CD4-positive, alpha-beta T cell treated with Interleukin-2 at 100 ng/mL for 4 hours (primary cell): ENCODE measurements around the gene NEUROD2.

ENCODE experiments used
- DNase-seq: peaks from one replicate; pipeline ENCODE4 v3.0.0-alpha.2; 2020; ENCODE audit warnings: low spot score

NEUROD2 gene

GRCh38 chr17:39580082-39580468, 27.6 kb downstream of the NEUROD2 start:
- DNase-seq: no peak

GRCh38 chr17:39579318-39580081, 28.2 kb downstream of the NEUROD2 start:
- DNase-seq: no peak

- no peak for DNase-seq
Observed at GRCh38 chr17:39578272-39578671, 29.4 kb downstream of the NEUROD2 start.

GRCh38 chr17:39576187-39576586, 31.5 kb downstream of the NEUROD2 start:
- DNase-seq: no peak

GRCh38 chr17:39573447-39574298, 34.0 kb downstream of the NEUROD2 start:
- peak; percentile 2 for DNase-seq

GRCh38 chr17:39572121-39572520, 35.6 kb downstream of the NEUROD2 start:
- DNase-seq: no peak

- no peak for DNase-seq
Observed at GRCh38 chr17:39569126-39569525, 38.6 kb downstream of the NEUROD2 start.

- DNase-seq: no peak
Observed at GRCh38 chr17:39568702-39569101, 39.0 kb downstream of the NEUROD2 start.

GRCh38 chr17:39566094-39566850, 41.4 kb downstream of the NEUROD2 start:
- no peak for DNase-seq

GRCh38 chr17:39564211-39564848, 43.4 kb downstream of the NEUROD2 start:
- no peak for DNase-seq

- DNase-seq: no peak
Observed at GRCh38 chr17:39563476-39563875, 44.2 kb downstream of the NEUROD2 start.

GRCh38 chr17:39562976-39563375, 44.7 kb downstream of the NEUROD2 start:
- DNase-seq: no peak

GRCh38 chr17:39562395-39562794, 45.3 kb downstream of the NEUROD2 start:
- no peak for DNase-seq

- no peak for DNase-seq
Observed at GRCh38 chr17:39556423-39556822, 51.3 kb downstream of the NEUROD2 start.

GRCh38 chr17:39555368-39555767, 52.4 kb downstream of the NEUROD2 start:
- DNase-seq: no peak
